H1 (cell line): ENCODE results near the gene IGFBP3.

Experiments used
- CTCF ChIP-seq, 3 experiments: IDR thresholded peaks; 1 replicate in 2 of 3; 2 replicates in 1 of 3; pipeline versions ENCODE4 v1.5.1 to v1.6.1; 2011; ENCODE audit warnings: low read length in 3 of 3, mild to moderate bottlenecking in 3 of 3, inconsistent platforms in 2 of 3, low read depth in 1 of 3, moderate library complexity in 1 of 3; ENCODE audit not compliant: insufficient read depth in 1 of 3; ENCODE audit errors: control extremely low read depth in 1 of 3
- HDAC2 ChIP-seq, 2 experiments: fragments of 300-600 bp in 1 of 2; sonication (generic) in 1 of 2; IDR thresholded peaks; 2 replicates each; pipeline ENCODE4 v1.6.1; 2011 to 2012; ENCODE audit warnings: low read depth in 2 of 2, low read length in 2 of 2, mild to moderate bottlenecking in 2 of 2, moderate library complexity in 2 of 2, borderline replicate concordance in 1 of 2, inconsistent platforms in 1 of 2
- KDM5A ChIP-seq: fragments of 200-600 bp; IDR thresholded peaks from 2 replicates; pipeline ENCODE4 v1.7.1; 2012; ENCODE audit warnings: mild to moderate bottlenecking, low read length, inconsistent platforms, mixed read lengths
- POLR2A ChIP-seq, 2 experiments: IDR thresholded peaks; 1 replicate in 1 of 2; 2 replicates in 1 of 2; pipeline ENCODE4 v1.6.1; 2011; ENCODE audit warnings: low read depth in 2 of 2, low read length in 2 of 2, mild to moderate bottlenecking in 2 of 2; ENCODE audit errors: control extremely low read depth in 1 of 2

GRCh38 chr7:45897042-45897690, 23.9 kb downstream of the IGFBP3 start:
- no peak for TF ChIP-seq POLR2A (IDR thresholded peaks at IDR 0.05; ENCODE audit: control extremely low read depth in 1 of 2, low read depth in 2 of 2, low read length in 2 of 2)
- TF ChIP-seq HDAC2 (IDR thresholded peaks at IDR 0.05; ENCODE audit: borderline replicate concordance in 1 of 2, low read depth in 2 of 2, low read length in 2 of 2): no peak
- TF ChIP-seq CTCF (IDR thresholded peaks at IDR 0.05; ENCODE audit: control extremely low read depth in 1 of 3, insufficient read depth in 1 of 3, low read depth in 1 of 3, low read length in 3 of 3): no peak
- no peak for TF ChIP-seq KDM5A
